Dedifferentiated amniotic fluid mesenchymal stem cell (primary cell): ENCODE results near the gene NDFIP1.

Experiments
- DNase-seq: peaks from one replicate; pipeline ENCODE4 v3.0.0-alpha.2; 2016; ENCODE audit errors: extremely low spot score

NDFIP1 gene

DNA sequence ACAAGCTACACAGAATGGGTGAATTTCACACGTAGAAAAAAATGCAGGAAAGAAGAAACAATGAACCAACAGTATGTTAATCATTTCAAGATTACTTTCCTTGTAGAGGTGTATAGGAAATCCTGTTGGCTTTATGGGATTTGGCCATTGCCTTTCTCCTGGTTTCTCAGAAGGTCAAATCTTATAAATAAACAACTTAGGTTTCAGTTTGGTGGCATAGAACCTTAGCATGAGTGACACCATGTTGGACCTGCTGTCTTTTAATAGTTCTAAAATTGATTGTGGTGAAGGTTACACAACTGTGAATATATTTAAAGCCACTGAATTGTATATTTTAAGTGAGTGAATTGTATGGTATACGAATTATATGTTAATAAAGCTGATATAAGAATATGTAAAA lies 16.7 kb upstream of the NDFIP1 start:
- no peak for DNase-seq

DNA sequence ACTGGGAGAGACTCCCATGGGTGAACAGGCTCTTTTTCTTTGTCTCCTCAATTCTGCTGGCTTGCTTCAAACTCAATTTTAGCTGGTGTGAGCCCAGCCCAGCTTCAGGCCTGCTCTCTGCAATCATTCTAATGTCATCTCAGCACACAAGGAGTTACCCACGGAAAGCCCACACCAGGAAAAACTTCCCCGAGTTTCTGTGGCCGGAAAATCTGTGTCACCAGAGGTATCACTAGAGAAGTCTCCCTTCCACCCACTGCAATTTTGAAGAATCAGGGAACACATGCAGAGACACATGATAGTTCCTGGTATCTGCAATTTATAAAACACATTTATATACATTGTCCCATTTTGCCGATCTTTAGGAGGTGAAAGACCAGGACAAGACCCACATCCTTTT lies 13.5 kb upstream of the NDFIP1 start:
- no peak for DNase-seq

DNA sequence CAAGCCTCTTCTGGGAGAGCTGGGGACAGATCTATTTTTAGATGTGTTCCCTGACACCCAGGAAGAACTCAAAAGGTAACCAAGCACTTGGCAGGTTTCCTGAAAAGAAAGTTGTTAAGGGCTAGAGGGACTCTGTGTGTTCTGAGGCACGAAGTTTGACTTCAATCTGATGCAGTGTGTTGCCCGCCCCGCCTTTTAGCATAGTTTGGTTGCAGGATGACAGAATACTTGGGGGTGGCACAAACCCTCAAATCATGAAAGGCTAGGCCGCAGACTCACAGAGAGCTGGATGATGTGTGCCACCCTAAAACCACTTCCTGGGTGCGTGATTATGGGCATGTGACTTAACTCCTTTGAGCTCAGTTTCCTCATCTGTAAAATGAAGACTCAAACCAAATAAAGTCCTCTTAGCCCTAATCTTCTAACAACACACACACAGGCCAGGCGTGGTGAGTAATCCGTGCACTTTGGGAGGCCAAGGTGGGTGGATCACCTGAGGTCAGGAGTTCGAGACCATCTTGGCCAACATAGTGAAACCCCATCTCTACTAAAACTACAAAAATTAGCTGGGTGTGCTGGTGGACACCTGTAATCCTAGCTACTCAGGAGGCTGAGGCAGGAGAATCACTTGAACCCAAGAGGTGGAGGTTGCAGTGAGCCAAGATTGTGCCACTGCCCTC lies 12.8 kb upstream of the NDFIP1 start:
- no peak for DNase-seq

DNA sequence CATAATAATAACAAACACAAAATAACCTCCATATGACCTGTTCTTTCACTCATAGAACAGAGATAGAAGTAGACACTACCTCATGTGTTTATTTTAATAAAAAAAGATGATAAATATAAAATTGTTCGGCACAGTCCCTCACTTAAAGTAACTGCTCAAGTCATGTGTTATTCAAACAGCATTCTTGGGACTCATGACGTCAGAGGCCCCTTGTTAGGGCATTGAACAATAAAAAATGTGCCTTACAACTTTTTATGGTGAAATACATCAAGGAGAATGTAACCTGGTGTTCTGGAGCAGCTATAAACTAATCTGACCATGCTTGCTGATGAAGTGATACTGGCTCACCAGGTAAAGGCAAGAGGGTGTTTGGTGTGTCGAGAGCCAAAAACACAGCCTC lies 12.2 kb upstream of the NDFIP1 start:
- no peak for DNase-seq

DNA sequence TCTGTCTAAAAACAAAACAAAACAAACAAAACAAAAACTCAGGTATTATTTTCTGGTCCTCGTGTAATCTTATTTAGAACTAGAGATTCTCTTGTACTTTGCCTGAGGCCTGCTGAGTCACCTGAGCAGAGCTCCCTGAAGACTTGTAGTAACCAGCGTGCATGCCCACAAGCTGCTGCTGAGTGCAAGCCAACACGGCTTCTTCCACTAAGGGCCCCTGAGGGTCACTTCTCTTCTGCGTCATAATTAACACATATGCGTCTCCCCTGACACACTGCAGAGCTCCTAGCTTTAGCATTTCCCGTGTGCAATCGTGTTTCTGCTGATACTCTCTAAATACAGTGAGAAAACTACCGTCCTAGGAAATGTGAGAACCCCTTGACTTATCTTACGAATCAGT lies 10.9 kb upstream of the NDFIP1 start:
- DNase-seq = no peak

DNA sequence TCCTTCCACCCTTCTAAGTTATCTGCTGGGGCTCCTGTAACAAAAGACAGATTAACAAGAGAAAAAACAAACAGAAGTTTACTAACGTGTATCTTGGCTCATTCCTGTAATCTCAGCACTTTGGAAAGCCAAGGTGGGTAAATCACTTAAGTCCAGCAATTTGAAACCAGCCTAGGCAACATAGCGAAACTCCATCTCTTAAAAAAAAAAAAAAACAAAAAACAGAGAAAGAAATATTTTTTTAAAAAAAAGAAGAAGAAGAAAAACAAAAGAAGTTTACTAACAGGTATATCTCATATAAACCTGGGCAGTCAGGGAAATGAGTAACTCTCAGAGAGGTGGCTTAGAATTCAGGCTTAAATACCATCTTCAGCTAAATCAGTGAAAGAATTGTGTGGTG lies 10.3 kb upstream of the NDFIP1 start:
- DNase-seq = no peak

DNA sequence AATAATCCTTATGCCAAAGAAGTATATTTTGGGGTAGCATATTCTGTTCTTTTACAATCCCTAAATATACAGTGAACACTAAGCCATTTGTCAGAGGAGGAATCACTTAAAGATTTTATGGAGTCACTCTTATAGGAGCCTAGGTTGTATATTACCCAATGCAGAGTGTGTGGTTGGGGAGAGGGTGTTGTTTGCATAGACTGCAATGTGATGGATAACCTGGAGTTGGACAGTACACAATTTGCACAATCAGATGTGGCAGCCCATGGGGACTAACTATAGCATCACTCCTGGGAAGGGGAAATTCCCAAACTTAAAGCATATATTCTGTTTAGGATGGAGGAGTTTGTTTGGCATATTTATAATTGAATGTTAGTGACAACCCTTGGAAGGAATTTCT lies 9.6 kb upstream of the NDFIP1 start:
- DNase-seq = no peak

DNA sequence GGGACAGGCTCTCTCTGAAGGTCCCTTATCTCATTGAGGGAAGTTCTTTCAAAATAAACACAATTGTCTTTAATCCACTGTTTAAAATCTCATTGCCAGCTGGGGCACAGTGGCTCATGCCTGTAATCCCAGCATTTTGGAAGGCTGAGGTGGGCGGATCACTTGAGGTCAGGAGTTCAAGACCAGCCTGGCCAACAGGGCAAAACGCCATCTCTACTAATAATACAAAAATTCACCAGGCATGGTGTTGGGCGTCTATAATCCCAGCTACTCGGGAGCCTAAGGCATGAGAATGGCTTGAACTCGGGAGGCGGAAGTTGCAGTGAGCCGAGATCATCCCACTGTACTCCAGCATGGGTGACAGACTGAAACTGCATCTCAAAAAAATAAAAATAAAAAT lies 8.3 kb upstream of the NDFIP1 start:
- DNase-seq = no peak

DNA sequence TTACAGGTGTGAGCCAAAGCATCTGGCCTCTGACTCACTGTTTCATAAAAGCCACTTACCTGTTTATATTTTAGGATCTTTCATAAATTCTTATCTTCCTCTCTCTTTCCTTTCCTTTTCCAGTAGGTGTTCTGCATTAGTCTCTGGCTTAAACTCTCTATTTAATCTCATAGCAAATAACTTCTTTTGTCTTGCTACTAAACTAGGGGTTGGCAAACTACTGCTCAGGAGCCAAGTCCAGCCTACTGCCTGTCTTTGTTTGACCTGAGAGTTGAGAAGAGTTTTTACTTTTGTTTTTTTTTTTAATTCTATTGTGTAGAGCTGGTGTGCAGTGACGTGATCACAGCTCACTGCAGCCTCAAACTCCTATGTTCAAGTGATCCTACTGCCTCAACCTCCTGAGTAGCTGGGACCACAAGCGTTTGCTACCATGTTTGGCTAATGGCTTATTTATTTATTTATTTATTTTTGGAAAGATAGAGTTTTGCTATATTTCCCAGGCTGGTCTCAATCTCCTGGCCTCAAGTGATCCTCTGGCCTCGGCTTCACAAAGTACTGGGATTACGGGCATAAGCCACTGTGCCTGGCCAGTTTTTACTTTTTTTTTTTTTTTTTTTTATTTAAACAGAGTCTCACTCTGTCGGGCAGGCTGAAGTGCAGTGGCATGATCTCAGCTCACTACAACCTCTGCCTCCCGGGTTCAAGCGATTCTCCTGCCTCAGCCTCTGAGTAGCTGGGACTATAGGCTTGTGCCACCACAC lies 5.4 kb upstream of the NDFIP1 start:
- DNase-seq = no peak

DNA sequence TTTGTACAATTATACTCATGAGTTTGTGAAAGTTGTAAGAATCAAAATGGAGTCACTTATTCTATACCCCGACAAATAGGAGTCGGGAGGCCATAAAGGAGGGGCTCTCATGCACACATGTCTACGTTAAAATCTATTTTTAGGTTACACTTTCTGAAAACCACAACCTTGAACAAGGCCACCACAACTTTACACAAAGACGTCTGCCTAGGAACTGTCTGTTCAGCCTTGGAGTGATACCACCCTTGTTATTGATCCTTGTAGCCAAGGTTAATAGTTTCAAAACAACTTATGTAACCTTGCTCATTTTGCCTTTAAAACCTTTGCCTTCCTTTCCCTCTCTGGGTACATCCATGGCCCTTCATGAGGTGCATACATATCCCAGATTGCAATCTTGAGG lies 4.1 kb upstream of the NDFIP1 start:
- no peak for DNase-seq

DNA sequence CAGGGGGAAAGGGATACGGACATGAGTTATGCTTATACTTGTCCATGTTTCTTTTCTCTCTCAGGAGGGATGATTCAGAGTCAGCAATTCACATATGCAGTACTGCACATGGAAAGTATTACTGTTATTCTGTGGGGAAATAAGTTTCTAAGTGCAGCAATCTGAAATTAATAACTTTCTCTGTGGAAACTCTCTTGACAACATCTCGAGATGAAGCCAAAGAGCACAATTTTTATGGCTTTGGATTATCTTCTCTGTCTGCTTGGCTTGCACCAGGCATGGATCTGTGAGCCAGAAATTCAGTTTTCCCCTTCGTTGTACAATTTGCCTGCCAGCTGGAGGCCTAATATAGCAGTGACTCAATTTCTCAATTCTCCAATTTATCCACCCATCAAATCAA lies 2.5 kb upstream of the NDFIP1 start:
- DNase-seq = no peak

DNA sequence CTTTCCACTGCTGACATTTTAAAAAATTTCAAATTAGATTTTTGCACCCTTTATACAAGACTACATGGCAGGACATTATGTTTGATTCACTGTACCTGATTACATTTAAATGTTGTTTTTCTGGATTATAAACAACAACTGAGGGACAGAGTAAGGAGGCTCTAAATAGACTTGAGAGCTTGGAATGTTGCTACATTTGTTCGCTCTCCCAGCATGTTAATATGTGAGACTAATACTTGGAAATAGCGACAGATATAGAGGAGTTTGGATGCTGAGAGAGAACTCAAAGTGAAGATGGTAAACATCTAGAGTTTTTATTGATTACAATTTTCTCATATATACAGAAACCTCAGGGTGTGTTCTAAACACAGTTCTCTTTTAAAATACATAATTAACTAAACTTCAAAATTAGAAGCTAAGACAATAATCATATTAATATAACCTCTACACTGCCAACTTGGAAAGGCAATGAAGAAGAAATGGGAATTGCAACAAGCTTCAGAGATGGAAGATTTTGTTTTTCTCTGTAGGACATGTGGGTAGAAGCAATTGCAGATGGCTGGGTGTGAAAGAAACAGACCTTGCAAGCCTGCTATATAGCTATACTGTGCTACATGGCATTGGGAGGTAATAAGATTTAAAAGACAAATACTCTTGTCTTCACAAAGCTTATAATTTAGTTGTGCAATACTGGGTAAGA lies 1.4 kb upstream of the NDFIP1 start:
- DNase-seq = no peak

DNA sequence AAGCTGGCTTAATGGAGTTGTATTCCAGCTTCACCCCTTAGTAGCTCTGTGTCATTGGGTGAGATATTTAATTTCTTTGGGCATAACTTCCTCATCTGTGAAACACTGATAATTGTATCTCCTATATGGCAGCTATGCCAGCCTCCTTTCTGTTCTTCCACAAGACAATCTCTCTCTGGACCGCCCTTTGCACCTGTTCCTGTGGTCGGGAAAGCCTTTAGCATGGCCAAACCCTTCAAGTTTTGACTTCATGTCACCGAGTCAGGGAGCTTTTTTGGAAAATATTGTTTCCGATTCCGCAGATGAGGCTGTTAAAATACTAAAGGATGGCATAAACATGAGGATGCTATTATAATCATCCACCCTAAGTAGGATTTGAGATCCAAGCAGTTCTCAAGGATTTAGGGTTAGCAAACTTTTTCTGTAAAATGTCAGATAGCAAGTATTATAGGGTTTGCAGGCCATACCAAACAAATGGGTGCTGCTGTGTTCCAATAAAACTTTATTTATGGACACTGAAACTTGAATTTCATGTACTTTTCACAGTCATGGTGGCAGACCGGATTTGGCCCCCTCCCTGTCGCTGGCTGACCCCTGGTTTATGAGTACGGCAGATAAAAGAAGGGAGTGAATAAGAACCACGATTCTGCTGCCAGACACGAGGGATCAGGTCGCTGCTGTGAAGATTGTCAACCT lies 695 bp upstream of the NDFIP1 start:
- DNase-seq = no peak

DNA sequence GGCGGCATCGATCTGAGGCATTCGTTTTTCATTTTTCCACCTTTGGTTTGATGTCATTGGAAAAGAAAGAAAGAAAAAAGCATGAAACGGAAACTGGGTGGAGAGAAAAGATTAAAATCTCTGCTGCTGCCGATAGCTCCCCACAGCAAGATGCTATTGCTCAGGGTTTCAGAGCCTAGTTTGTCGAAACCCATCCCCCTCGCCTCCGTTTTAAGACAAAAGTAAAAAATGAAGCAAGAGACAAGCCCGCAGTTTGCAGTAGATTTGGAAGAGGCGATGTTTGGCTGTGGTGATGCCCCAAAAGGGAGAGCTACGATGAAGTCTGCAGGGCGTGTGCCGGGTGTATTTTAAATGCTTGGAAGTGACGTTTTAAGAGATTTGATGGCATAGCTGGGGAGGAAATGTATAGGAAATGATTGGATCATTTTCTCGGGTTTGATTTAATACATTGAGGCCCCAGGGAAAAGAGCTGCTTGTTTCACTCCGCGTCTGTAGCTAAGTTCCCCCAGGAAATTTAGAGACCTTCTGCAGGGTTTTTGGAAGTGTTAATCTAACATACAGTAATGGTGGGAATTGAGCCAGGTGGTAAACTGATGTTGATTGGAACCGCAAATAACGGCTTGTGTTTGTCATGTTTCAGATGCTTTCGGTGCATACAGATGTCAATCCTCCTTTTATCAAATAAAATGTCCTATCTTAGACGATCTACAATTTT lies 909 bp downstream of the NDFIP1 start:
- DNase-seq = peak; percentile 27

DNA sequence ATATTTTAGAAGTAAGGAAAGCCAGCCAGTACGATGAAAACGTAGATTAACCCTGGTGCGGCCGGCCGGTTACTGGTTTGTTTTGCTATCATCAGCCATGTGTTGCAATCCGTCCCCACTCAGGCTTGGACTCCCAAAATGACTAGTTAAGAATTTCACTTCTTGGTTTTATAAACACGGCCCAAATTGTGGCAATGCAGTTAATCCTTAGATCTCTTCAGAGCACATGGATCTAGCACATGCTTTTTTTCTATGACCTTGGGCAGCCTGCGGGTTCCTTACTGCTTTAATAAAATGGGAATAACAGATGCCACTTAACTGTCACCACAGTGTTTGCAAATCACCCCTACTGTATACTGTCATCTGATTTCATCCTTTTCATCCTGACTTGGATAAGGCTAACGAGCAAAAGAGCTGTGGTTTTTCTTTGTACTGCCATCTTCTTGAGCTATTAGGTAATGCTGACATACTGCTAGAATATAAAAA lies 1.5 kb downstream of the NDFIP1 start:
- no peak for DNase-seq

DNA sequence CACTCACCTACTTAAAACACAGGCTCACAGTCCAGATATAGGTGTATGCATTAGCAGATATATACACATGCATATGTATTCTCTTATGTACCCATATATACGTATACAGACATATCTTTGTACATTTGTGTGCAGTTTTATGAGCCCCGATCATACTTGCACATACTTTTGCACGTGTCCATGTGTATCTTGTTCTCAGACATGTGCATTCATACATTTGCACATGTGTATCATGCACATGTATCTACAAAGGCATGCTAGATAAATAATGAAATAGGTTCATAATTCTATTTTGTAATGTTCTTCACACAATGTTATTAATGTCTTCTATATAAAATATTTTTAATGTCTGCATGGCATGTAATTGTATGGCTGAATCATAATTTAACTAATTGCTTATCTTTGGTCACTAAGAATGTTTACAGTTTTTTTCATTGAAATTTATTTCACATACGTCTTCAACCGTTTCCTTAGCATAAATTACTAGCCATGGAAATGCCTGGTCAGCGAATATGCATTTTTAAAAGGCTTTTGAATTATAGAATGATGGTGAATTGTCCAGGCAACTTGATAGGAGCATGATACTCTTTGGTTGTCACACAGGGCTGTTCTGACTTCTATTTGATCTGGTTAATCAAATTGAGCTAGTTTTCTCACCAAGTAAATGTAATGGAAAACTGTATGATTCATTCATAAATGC lies 2.6 kb downstream of the NDFIP1 start:
- DNase-seq = no peak

DNA sequence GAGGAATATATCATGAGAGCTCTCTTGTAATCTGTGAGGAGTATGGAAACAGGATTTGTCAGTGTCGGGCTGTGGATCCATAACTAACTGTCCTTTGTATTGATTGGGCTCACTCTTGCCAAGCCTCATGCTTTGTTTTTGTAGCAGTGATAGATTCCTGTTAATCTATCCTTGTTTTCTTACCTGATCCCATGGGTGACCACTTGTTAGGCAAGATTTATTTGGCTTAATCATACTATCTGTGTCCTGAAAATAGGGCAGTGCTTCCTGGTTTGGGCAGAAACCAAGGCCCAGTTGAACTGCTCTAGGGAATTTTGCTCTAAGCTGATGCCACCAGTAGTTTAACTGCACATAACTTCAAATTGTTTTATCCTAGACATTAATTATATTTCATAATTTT lies 6.1 kb downstream of the NDFIP1 start:
- DNase-seq = no peak

DNA sequence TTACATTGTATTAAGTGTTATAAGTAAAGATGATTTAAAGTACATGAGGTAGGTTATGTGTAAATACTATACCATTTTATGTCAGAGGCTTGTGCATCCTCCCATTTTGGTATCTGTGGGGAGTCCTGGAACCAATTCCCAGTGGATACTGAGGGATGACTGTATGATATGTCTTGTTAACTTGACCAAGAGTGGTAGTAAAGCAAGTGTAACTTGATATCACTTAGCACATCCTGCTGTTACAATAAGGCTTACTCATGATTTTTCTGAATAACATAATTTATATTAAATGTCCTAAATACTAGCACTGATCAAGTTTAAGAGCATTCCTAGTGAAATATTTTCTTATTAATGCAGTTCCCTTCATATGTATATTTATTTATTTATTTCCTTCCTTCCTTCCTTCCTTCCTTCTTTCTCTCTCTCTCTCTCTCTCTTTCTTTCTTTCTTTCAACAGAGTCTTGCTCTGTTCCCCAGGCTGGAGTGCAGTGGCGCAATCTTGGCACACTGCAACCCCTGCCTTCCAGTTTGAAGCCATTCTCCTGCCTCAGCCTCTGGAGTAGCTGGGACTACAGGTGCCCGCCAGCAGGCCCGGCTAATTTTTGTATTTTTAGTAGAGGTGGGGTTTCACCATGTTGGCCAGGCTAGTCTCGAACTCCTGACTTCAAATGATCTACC lies 7.5 kb downstream of the NDFIP1 start:
- DNase-seq = no peak

DNA sequence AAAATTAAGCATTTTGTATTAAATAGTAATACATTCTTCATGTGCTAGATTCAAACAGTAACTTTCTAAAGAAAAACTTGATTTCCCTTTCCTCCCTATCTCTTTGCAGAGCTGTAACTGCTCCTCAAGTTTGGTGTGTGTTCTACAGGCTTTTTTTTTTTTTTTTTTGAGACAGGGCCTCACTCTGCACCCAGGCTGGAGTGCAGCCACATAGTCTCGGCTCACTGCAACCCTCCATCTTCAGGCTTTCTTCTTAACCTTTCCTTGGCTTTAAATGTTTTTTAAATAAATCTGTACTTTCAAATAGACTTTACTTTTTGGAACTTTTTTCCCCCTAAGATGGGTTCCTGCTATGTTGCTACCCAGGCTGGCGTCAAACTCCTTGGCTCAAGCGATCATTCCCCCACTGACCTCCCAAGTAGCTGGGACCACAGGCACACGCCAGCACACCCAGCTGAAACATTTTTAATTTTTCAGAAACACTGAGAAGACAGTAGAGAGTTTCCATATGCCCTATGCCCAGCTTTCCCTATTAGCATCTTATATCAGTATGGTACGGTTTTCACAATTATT lies 9.1 kb downstream of the NDFIP1 start:
- DNase-seq = no peak

DNA sequence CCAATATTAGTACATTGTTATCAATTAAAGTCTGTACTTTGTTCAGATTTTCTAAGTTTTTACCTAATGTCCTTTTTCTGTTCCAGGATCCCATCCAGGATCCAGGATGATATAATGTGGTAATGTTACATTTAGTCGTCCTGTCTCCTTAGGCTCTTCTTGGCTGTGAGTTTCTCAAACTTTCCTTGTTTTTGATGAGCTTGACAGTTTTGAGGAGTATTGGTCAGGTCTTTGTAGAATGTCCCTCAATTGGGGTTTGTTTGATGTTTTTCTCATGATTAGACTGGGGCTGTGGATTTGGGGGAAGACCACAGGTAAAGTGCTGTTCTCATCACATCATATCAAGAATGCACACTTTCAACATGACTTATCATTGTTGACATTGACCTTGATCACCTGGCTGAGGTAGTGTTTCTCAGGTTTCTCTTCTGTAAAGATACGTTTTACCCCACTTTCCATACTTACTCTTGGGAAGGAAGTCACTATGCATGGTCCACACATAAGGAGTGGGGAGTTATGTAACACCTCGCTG lies 9.6 kb downstream of the NDFIP1 start:
- DNase-seq = no peak
